ENCODE data around the gene LEPR. TPM values are rescaled to one million over a fixed set of nuclear protein-coding genes. Genes with fewer than 3 reads are reported as not detected.
A peak's percentile ranks its signal among the peaks of the same experiment; 100 is the strongest.

The LEPR gene
- total RNA-seq, 1 experiment from 2014 or later = 1.5 TPM

GRCh38 chr1:65425006-65425405 is 4.5 kb downstream of the LEPR start:
- no peaks in the 10 kb centered on the region for H3K27me3 ChIP-seq (ENCODE audit: low read length)
- H2AFZ ChIP-seq (ENCODE audit: low read length) = no peak overlapping the region
- H3K4me3 ChIP-seq (ENCODE audit: low read length) = no peak overlapping the region
- H3K9me3 ChIP-seq (ENCODE audit: low read length) = no peaks in the 10 kb centered on the region
- no peak overlapping the region for H3K9ac ChIP-seq (ENCODE audit: low read length)
- peaks cover 3% of the 10 kb centered on the region; the same call in 1 of the 2 replicates for H3K36me3 ChIP-seq (ENCODE audit: insufficient read depth, low read length)
- H3K27ac ChIP-seq (ENCODE audit: low read length) = no peak overlapping the region
- DNase-seq = no peak
- H3K4me2 ChIP-seq (ENCODE audit: low read depth, low read length, poor library complexity, severe bottlenecking) = no peak overlapping the region
- H3K4me1 ChIP-seq (ENCODE audit: low read length) = peaks cover 26% of the 10 kb centered on the region
- no peaks in the 10 kb centered on the region for H4K20me1 ChIP-seq (ENCODE audit: insufficient read depth, low read depth, low read length)
- H3K9me2 ChIP-seq (replicated peaks; ENCODE audit: insufficient read depth, low read length) = no peaks in the 10 kb centered on the region
- H3K79me2 ChIP-seq (ENCODE audit: low read length) = peaks cover 42% of the 10 kb centered on the region

GRCh38 chr1:65425697-65426096 is 5.2 kb downstream of the LEPR start:
- H3K4me1 ChIP-seq (ENCODE audit: low read length) = peaks cover 26% of the 10 kb centered on the region
- H3K79me2 ChIP-seq (ENCODE audit: low read length) = peaks cover 42% of the 10 kb centered on the region
- H3K9me3 ChIP-seq (ENCODE audit: low read length) = no peaks in the 10 kb centered on the region
- H3K4me2 ChIP-seq (ENCODE audit: low read depth, low read length, poor library complexity, severe bottlenecking) = no peak overlapping the region
- H3K36me3 ChIP-seq (ENCODE audit: insufficient read depth, low read length) = peaks cover 3% of the 10 kb centered on the region; the same call in 1 of the 2 replicates
- no peaks in the 10 kb centered on the region for H4K20me1 ChIP-seq (ENCODE audit: insufficient read depth, low read depth, low read length)
- no peak overlapping the region for H2AFZ ChIP-seq (ENCODE audit: low read length)
- H3K9ac ChIP-seq (ENCODE audit: low read length) = no peak overlapping the region
- no peak overlapping the region for H3K27ac ChIP-seq (ENCODE audit: low read length)
- H3K9me2 ChIP-seq (replicated peaks; ENCODE audit: insufficient read depth, low read length) = no peaks in the 10 kb centered on the region
- no peak for DNase-seq
- no peaks in the 10 kb centered on the region for H3K27me3 ChIP-seq (ENCODE audit: low read length)
- H3K4me3 ChIP-seq (ENCODE audit: low read length) = no peak overlapping the region

- Histone ChIP-seq H3K4me1 (ENCODE audit: low read length) (no peaks in the 10 kb centered on the region), H3K9me2 (replicated peaks; ENCODE audit: insufficient read depth, low read length) (no peaks in the 10 kb centered on the region), H3K9ac (ENCODE audit: low read length) (no peak overlapping the region), H3K9me3 (ENCODE audit: low read length) (no peaks in the 10 kb centered on the region), H4K20me1 (ENCODE audit: insufficient read depth, low read depth, low read length) (no peaks in the 10 kb centered on the region), H3K36me3 (ENCODE audit: insufficient read depth, low read length) (peaks cover 6% of the 10 kb centered on the region; the same call in 1 of the 2 replicates), H3K79me2 (ENCODE audit: low read length) (peaks cover 8% of the 10 kb centered on the region), H2AFZ (ENCODE audit: low read length) (no peak overlapping the region), H3K27me3 (ENCODE audit: low read length) (no peaks in the 10 kb centered on the region), H3K27ac (ENCODE audit: low read length) (no peak overlapping the region), H3K4me3 (ENCODE audit: low read length) (no peak overlapping the region), H3K4me2 (ENCODE audit: low read depth, low read length, poor library complexity, severe bottlenecking) (no peak overlapping the region)
- DNase-seq = no peak
These were observed 8.6 kb downstream of the LEPR start for GRCh38 chr1:65429078-65429477.

- no peak for DNase-seq
- no peak overlapping the region for H3K9ac ChIP-seq (ENCODE audit: low read length)
- no peak overlapping the region for H2AFZ ChIP-seq (ENCODE audit: low read length)
- no peaks in the 10 kb centered on the region for H3K27me3 ChIP-seq (ENCODE audit: low read length)
- H3K36me3 ChIP-seq (ENCODE audit: insufficient read depth, low read length) = peaks cover 6% of the 10 kb centered on the region; the same call in 1 of the 2 replicates
- H3K4me2 ChIP-seq (ENCODE audit: low read depth, low read length, poor library complexity, severe bottlenecking) = no peak overlapping the region
- no peaks in the 10 kb centered on the region for H3K9me3 ChIP-seq (ENCODE audit: low read length)
- no peaks in the 10 kb centered on the region for H3K9me2 ChIP-seq (replicated peaks; ENCODE audit: insufficient read depth, low read length)
- H3K4me3 ChIP-seq (ENCODE audit: low read length) = no peak overlapping the region
- H3K27ac ChIP-seq (ENCODE audit: low read length) = no peak overlapping the region
- peaks cover under 1% of the 10 kb centered on the region for H3K79me2 ChIP-seq (ENCODE audit: low read length)
- no peaks in the 10 kb centered on the region for H3K4me1 ChIP-seq (ENCODE audit: low read length)
- no peaks in the 10 kb centered on the region for H4K20me1 ChIP-seq (ENCODE audit: insufficient read depth, low read depth, low read length)
These were observed 9.3 kb downstream of the LEPR start for GRCh38 chr1:65429806-65430205.

- H3K36me3 ChIP-seq (ENCODE audit: insufficient read depth, low read length) = peaks cover 4% of the 10 kb centered on the region; the same call in 1 of the 2 replicates
- no peaks in the 10 kb centered on the region for H3K4me1 ChIP-seq (ENCODE audit: low read length)
- no peaks in the 10 kb centered on the region for H4K20me1 ChIP-seq (ENCODE audit: insufficient read depth, low read depth, low read length)
- no peaks in the 10 kb centered on the region for H3K79me2 ChIP-seq (ENCODE audit: low read length)
- H3K27me3 ChIP-seq (ENCODE audit: low read length) = no peaks in the 10 kb centered on the region
- no peak overlapping the region for H3K4me2 ChIP-seq (ENCODE audit: low read depth, low read length, poor library complexity, severe bottlenecking)
- no peak overlapping the region for H3K9ac ChIP-seq (ENCODE audit: low read length)
- no peaks in the 10 kb centered on the region for H3K9me2 ChIP-seq (replicated peaks; ENCODE audit: insufficient read depth, low read length)
- H3K27ac ChIP-seq (ENCODE audit: low read length) = no peak overlapping the region
- DNase-seq = peak; percentile 78
- no peak overlapping the region for H3K4me3 ChIP-seq (ENCODE audit: low read length)
- H2AFZ ChIP-seq (ENCODE audit: low read length) = no peak overlapping the region
- H3K9me3 ChIP-seq (ENCODE audit: low read length) = no peaks in the 10 kb centered on the region
These were observed 10.7 kb downstream of the LEPR start for GRCh38 chr1:65431111-65431705.

- Histone ChIP-seq H3K27me3 (ENCODE audit: low read length) (no peaks in the 10 kb centered on the region), H3K9me2 (replicated peaks; ENCODE audit: insufficient read depth, low read length) (no peaks in the 10 kb centered on the region), H3K9me3 (ENCODE audit: low read length) (no peaks in the 10 kb centered on the region), H3K36me3 (ENCODE audit: insufficient read depth, low read length) (0 out of 2 replicates have a peak, but pooled peaks cover 4% of the 10 kb centered on the region), H3K4me1 (ENCODE audit: low read length) (no peaks in the 10 kb centered on the region), H3K4me3 (ENCODE audit: low read length) (no peak overlapping the region), H4K20me1 (ENCODE audit: insufficient read depth, low read depth, low read length) (no peaks in the 10 kb centered on the region), H3K4me2 (ENCODE audit: low read depth, low read length, poor library complexity, severe bottlenecking) (no peak overlapping the region), H3K9ac (ENCODE audit: low read length) (no peak overlapping the region), H3K79me2 (ENCODE audit: low read length) (no peaks in the 10 kb centered on the region), H3K27ac (ENCODE audit: low read length) (no peak overlapping the region), H2AFZ (ENCODE audit: low read length) (no peak overlapping the region)
- no peak for DNase-seq
These were observed 12.4 kb downstream of the LEPR start for GRCh38 chr1:65432918-65433317.

GRCh38 chr1:65434255-65434654 is 13.8 kb downstream of the LEPR start:
- Histone ChIP-seq H2AFZ (ENCODE audit: low read length) (no peak overlapping the region), H3K9me2 (replicated peaks; ENCODE audit: insufficient read depth, low read length) (no peaks in the 10 kb centered on the region), H3K27ac (ENCODE audit: low read length) (no peak overlapping the region), H3K9ac (ENCODE audit: low read length) (no peak overlapping the region), H4K20me1 (ENCODE audit: insufficient read depth, low read depth, low read length) (no peaks in the 10 kb centered on the region), H3K4me2 (ENCODE audit: low read depth, low read length, poor library complexity, severe bottlenecking) (no peak overlapping the region), H3K4me3 (ENCODE audit: low read length) (no peak overlapping the region), H3K4me1 (ENCODE audit: low read length) (no peaks in the 10 kb centered on the region), H3K79me2 (ENCODE audit: low read length) (no peaks in the 10 kb centered on the region), H3K27me3 (ENCODE audit: low read length) (no peaks in the 10 kb centered on the region), H3K9me3 (ENCODE audit: low read length) (no peaks in the 10 kb centered on the region), H3K36me3 (ENCODE audit: insufficient read depth, low read length) (0 out of 2 replicates have a peak, but pooled peaks cover 4% of the 10 kb centered on the region)
- no peak for DNase-seq

GRCh38 chr1:65434760-65435159 is 14.3 kb downstream of the LEPR start:
- Histone ChIP-seq H3K9me2 (replicated peaks; ENCODE audit: insufficient read depth, low read length) (no peaks in the 10 kb centered on the region), H3K36me3 (ENCODE audit: insufficient read depth, low read length) (0 out of 2 replicates have a peak, but pooled peaks cover 4% of the 10 kb centered on the region), H3K79me2 (ENCODE audit: low read length) (no peaks in the 10 kb centered on the region), H4K20me1 (ENCODE audit: insufficient read depth, low read depth, low read length) (no peaks in the 10 kb centered on the region), H3K4me1 (ENCODE audit: low read length) (no peaks in the 10 kb centered on the region), H3K4me3 (ENCODE audit: low read length) (no peak overlapping the region), H3K9ac (ENCODE audit: low read length) (no peak overlapping the region), H3K4me2 (ENCODE audit: low read depth, low read length, poor library complexity, severe bottlenecking) (no peak overlapping the region), H3K9me3 (ENCODE audit: low read length) (no peaks in the 10 kb centered on the region), H2AFZ (ENCODE audit: low read length) (no peak overlapping the region), H3K27ac (ENCODE audit: low read length) (no peak overlapping the region), H3K27me3 (ENCODE audit: low read length) (no peaks in the 10 kb centered on the region)
- no peak for DNase-seq

All from Karpas-422 (cell line).